Duodenal mucosa (tissue), 2 donors: ENCODE data around the gene TERT.

Source experiments
- H3K27ac ChIP-seq: one replicate; pipeline ENCODE4 v1.7.0; 2013; ENCODE audit warnings: low read depth, low read length
- H3K27me3 ChIP-seq, 2 donors: one replicate each; pipeline ENCODE4 v1.7.0; 2013; ENCODE audit warnings: low read length in 2 of 2, control low read depth in 1 of 2; ENCODE audit not compliant: insufficient read depth in 2 of 2, control insufficient read depth in 1 of 2
- H3K36me3 ChIP-seq, 2 donors: one replicate each; pipeline ENCODE4 v1.7.0; 2013; ENCODE audit warnings: low read length in 2 of 2, control low read depth in 1 of 2; ENCODE audit not compliant: insufficient read depth in 2 of 2, control insufficient read depth in 1 of 2
- H3K4me1 ChIP-seq, 2 donors: one replicate each; pipeline ENCODE4 v1.7.0; 2013; ENCODE audit warnings: low read length in 2 of 2, control low read depth in 1 of 2; ENCODE audit not compliant: insufficient read depth in 2 of 2, control insufficient read depth in 1 of 2
- H3K4me3 ChIP-seq, 2 donors: one replicate each; pipeline ENCODE4 v1.7.0; 2013; ENCODE audit warnings: low read length in 2 of 2, low read depth in 1 of 2
- H3K9ac ChIP-seq, 2 donors: one replicate each; pipeline ENCODE4 v1.7.0; 2013; ENCODE audit warnings: low read length in 2 of 2, low read depth in 1 of 2
- H3K9me3 ChIP-seq, 2 donors: one replicate each; pipeline ENCODE4 v1.7.0; 2013; ENCODE audit warnings: low read length in 2 of 2, control low read depth in 1 of 2; ENCODE audit not compliant: control insufficient read depth in 1 of 2

Gene TERT

DNA sequence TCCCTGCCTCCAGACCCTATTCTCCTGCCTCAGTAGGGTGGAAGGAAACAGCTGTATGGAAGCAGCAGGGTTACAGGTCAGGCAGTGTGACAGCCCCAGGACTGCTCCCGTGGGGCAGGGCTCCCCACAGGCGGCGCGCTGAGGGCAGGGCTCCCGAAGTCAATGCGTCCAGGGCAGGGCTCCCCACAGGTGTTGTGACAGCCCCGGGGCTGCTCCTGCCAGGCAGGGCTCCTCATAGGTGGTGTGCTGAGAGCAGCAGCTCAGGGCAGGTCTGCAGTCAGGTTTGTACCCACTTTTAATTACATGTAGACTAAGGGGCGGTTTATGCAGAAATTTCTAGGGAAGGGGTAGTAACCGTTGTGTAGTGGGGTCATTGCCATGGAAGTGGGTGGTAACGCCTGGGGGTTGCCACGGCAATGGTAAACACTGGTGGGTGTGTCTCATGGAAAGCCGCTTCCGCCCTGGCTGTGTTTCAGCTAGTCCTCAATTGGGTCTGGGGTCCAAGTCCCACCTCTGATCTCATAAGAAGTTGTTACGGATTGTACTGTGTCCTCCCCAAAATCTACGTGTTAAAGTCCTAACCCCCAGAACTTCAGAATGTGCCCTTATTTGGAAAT is 16.7 kb upstream of the TERT start:
- Histone ChIP-seq H3K4me1 (peaks cover 32 to 36% of the 10 kb centered on the region in 2 donors), H3K4me3 (no peak overlapping the region)

DNA sequence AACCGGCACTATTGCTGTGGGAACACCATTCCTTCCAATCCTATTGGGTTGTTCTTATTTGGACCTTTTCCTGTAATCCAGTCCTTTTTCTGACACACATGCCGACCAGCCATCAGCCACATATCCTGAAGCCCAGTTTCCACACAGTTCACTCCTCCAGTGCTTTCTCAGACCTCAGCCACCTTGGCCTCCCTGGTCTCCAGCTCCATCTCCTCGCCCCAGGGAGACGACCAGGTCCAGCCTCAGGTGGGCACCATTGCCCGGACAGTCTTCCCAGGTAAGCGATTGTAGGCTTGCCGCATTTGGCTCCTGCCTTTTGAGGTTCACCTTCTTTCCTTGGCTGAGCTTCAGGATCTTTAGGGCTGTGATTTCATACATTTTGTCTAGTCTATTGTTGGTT is 15.2 kb upstream of the TERT start:
- Histone ChIP-seq H3K4me3 (no peak overlapping the region), H3K36me3 (no peaks in the 10 kb centered on the region), H3K27me3 (peaks cover 0 to 4% of the 10 kb centered on the region in 2 donors), H3K27ac (no peak overlapping the region), H3K9me3 (peaks cover 0 to 3% of the 10 kb centered on the region in 2 donors), H3K4me1 (peaks cover 18 to 21% of the 10 kb centered on the region in 2 donors), H3K9ac (no peak overlapping the region)

More for the DNA sequence above, 16.7 kb upstream of the TERT start:
- Histone ChIP-seq H3K9ac (no peak overlapping the region), H3K27me3 (peaks cover 0 to 4% of the 10 kb centered on the region in 2 donors), H3K9me3 (peaks cover 0 to 3% of the 10 kb centered on the region in 2 donors), H3K27ac (no peak overlapping the region), H3K36me3 (no peaks in the 10 kb centered on the region)

DNA sequence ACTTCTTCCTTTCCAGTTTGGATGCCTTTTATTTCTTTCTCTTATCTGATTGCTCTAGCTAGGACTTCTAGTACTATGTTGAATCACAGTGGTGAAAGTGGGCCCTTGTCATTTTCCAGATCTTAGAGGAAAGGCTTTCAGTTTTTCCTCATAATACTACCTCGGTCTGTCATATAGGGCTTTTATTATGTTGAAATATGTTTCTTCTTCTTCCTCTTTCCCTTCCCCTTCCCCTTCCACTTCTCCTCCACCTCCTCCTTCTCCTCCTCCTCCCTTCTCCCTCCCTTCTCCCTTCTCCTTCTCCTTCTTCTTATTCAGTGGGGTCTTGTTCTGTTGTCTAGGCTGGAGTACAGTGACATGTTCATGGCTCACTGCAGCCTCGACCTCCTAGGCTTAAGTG is 9.2 kb upstream of the TERT start:
- H3K36me3 ChIP-seq = no peaks in the 10 kb centered on the region
- no peak overlapping the region for H3K9ac ChIP-seq
- no peak overlapping the region for H3K4me3 ChIP-seq
- no peaks in the 10 kb centered on the region for H3K4me1 ChIP-seq
- no peak overlapping the region for H3K27ac ChIP-seq
- H3K27me3 ChIP-seq = no peaks in the 10 kb centered on the region
- H3K9me3 ChIP-seq = no peaks in the 10 kb centered on the region

DNA sequence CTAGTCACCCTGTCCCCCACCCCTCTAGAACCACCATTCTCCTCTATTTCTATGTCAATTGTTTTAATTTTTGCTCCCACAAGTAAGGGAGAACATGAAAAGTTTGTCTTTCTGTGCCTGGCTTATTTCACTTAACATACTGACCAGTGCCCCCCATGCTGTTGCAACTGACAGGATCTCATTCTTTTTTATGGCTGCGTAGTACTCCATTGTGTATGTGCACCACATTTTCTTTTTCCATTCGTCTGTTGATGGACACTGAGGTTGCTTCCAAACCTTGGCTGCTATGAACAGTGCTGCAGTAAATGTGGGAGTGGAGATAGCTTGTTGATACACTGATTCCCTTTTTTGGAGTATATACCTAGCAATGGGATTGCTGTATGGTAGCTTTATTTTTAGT is 7.4 kb upstream of the TERT start:
- Histone ChIP-seq H3K9me3 (no peaks in the 10 kb centered on the region), H3K4me1 (no peaks in the 10 kb centered on the region), H3K9ac (no peak overlapping the region), H3K27ac (no peak overlapping the region), H3K27me3 (no peaks in the 10 kb centered on the region), H3K36me3 (no peaks in the 10 kb centered on the region), H3K4me3 (no peak overlapping the region)

DNA sequence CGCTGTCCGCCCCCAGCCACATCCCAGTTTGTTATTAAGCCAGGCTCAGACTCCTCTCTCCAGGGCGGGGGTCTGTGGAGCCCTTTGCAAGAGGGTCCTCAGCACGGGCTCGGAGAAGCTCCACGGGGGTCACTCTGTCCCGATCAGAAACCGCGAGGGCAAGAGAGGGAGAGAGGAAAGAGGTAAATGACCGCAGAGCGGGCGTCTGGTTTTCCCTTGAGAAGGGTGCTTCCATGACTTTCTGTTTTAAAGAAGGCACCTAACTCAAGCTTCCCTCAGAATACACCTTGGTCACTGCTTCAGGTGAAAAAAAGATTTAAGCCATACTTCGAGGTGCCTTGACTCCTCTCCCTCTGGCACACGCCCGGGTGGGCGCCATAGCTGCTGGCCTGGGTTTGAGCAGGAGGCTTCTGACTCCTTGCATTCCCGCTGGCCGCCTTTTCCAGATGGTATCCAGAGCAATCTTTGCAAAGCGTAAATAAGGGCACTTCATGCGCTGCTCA is 5.8 kb upstream of the TERT start:
- H3K27ac ChIP-seq = no peak overlapping the region
- H3K9ac ChIP-seq = no peak overlapping the region
- H3K27me3 ChIP-seq = no peaks in the 10 kb centered on the region
- H3K4me3 ChIP-seq = no peak overlapping the region
- no peaks in the 10 kb centered on the region for H3K4me1 ChIP-seq
- no peaks in the 10 kb centered on the region for H3K36me3 ChIP-seq
- H3K9me3 ChIP-seq = no peaks in the 10 kb centered on the region

DNA sequence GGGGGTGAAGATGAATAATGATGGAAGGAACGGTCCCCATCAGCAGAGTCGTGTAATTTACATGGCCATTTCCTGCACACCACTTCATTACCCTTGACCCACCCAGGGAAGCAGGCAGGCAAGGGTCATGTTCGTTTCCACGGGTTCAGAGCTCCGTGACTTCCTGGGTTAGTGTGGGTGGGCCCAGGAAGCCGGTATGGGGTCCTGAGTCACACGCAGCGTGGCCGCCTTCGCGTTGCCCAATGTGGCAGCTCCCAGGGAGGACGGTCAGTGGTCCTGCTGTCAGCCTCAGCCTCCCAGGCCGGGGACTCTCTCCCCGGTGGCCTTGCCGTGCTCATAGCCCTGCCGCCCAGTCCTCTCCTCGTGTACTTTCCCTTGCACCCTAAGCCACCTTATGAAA is 5.1 kb upstream of the TERT start:
- H3K27ac ChIP-seq = no peak overlapping the region
- no peak overlapping the region for H3K4me3 ChIP-seq
- H3K27me3 ChIP-seq = no peaks in the 10 kb centered on the region
- H3K9ac ChIP-seq = no peak overlapping the region
- H3K9me3 ChIP-seq = no peaks in the 10 kb centered on the region
- no peaks in the 10 kb centered on the region for H3K4me1 ChIP-seq
- H3K36me3 ChIP-seq = no peaks in the 10 kb centered on the region

DNA sequence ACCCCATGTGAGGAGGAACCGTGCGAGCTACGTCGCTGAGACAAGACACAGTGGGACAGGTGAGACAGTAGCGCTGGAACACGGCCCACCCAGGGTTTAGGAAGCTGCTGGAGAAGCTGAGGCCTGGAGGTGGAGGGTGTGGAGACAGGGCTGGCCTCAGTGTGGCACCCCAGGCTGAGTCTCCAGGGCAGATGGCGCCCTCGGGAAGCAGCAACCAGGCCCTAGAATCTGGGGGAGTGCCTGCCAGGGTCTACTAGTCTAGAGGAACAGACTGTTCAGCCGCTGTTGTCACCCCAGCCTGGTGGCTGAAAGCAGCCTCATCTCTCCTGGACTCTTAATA is 4.6 kb upstream of the TERT start:
- no peak overlapping the region for H3K9ac ChIP-seq
- H3K27ac ChIP-seq = no peak overlapping the region
- no peak overlapping the region for H3K4me3 ChIP-seq
- H3K4me1 ChIP-seq = peaks cover 0 to 1% of the 10 kb centered on the region in 2 donors
- H3K36me3 ChIP-seq = no peaks in the 10 kb centered on the region
- no peaks in the 10 kb centered on the region for H3K9me3 ChIP-seq
- no peaks in the 10 kb centered on the region for H3K27me3 ChIP-seq

DNA sequence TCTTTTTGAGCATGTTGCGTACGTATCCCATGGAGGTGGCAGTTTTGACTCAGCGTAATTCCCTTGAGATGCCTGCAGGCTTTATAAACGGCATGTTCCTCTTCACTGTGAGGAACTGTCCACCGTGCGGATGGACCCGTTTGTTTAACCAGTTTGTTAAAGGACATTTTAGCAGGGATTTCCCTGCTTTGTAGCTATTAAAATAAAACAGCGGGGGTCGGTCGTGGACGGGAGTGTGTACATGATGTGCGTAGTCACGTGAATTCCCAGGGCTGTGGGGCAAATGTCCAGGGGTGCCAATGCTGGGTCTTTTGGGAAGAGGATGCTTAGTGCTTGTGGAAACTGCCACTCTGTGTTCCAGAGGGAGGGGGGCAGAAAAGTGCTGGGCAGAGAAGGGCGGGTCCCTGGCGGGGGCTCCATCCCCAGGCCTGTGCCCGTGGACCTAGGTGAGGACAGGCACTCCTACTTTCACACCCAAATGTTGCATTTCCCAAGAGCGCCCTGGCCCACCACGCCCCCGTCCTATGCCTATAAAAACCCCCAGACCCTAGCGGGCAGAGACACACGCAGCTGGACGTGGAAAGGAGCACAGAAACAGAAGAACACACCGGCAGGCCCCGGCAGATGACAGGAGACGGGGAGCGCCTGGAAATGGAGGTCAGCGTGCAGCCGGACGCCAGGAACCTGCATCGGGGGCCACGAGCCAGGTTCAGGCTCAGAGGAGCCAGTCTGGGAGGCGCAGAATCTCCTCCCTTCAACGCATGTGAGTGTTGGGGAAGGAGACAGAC is 4.0 kb upstream of the TERT start:
- H3K27ac ChIP-seq = no peak overlapping the region
- H3K4me1 ChIP-seq = peaks cover 0 to 3% of the 10 kb centered on the region in 2 donors
- no peaks in the 10 kb centered on the region for H3K36me3 ChIP-seq
- peaks cover 0 to under 1% of the 10 kb centered on the region in 2 donors for H3K27me3 ChIP-seq
- H3K9me3 ChIP-seq = no peaks in the 10 kb centered on the region
- no peak overlapping the region for H3K9ac ChIP-seq
- no peak overlapping the region for H3K4me3 ChIP-seq

DNA sequence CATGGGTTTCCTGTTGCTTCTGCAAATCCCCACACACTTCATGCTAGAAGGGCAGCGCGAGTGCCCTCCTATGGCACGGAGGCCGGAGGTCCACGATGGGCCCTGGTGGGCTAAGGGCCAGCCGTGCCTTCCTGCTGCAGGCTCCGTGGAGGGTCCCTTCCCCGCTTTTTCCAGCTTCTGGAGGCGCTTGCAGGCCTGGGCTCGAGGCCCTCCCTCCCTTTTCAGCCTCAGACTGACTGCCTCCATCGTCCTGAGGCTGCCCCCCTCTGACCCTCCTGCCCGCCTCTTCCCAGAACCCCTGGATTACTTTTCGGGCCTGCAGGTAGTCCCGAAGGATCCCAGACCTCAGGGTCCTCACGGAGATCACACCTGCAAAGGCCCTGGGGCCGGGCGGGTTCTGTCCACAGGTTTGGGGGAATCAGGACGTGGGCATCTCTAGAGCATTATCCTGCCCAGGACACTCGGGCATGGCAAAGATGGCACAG is 3.2 kb upstream of the TERT start:
- Histone ChIP-seq H3K9me3 (no peaks in the 10 kb centered on the region), H3K4me1 (peaks cover 0 to 3% of the 10 kb centered on the region in 2 donors), H3K4me3 (no peak overlapping the region), H3K36me3 (no peaks in the 10 kb centered on the region), H3K27ac (no peak overlapping the region), H3K9ac (no peak overlapping the region), H3K27me3 (peaks cover 0 to 3% of the 10 kb centered on the region in 2 donors)

DNA sequence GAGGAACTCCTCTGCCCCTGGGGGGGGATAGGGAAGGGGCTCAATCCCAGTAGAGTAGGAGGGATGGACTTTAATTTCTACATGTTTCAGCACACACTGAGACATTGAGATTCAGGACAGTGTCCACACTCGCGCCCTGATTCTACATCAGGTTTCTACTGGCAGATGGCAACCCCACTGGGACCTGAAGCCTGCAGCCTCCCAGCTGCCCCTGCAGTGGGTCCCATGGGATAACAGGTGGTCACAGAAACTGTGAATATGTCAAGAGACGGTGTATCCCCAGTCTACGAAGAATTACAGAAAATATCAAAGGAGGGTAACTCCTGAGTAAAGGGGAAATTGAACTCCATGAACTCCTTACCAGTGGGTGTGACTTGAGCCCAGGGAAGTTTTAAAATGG is 2.4 kb upstream of the TERT start:
- H3K36me3 ChIP-seq = no peaks in the 10 kb centered on the region
- no peak overlapping the region for H3K27ac ChIP-seq
- H3K4me3 ChIP-seq = no peak overlapping the region
- no peak overlapping the region for H3K9ac ChIP-seq
- peaks cover under 1 to 3% of the 10 kb centered on the region in 2 donors for H3K4me1 ChIP-seq
- no peaks in the 10 kb centered on the region for H3K9me3 ChIP-seq
- peaks cover 0 to 3% of the 10 kb centered on the region in 2 donors for H3K27me3 ChIP-seq
